Renal cortical epithelial cell (primary cell): ENCODE results near the gene ZNF665. TPM values are rescaled to one million over a fixed set of nuclear protein-coding genes. Genes with fewer than 3 reads are reported as not detected.
"Not testable (repeated sequence)": the region's sequence is repeated elsewhere in the genome, so short reads cannot be mapped to it uniquely, and the experiment has no call there.

ENCODE experiments used
- DNase-seq: peaks from one replicate; pipeline ENCODE4 v3.0.0-alpha.2; 2011; ENCODE audit warnings: low read depth
- total RNA-seq: library from RNA; depleted of rRNA; stranded (reverse); fragments of >200 nt; gene quantifications from 2 replicates; pipeline ENCODE4 v1.2.3, GENCODE V29; 2014

ZNF665 gene
- total RNA-seq, 1 donor from 2014 or later, result 5.4 TPM

DNA sequence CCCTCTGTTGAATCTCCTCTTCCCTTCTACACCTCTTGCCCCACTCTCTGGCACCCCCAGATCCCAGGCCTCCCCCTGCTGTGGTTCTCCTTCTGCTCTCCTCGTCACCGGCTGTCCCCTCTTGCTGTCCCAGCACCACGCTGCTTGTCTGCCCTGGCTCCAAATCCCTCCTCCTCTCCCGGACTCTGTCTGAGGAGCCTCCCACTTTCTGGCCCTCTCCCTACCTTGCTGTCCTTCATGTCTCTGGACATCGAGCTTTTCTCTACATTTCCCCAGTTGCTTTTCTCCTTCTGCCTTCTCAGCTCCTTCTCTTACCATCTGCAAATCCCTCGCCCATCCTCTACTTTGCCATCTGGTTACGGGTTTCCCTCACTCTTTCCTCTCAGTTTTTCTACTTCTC, 35.5 kb downstream of the ZNF665 start:
- no peak for DNase-seq

- DNase-seq, result no peak
These were observed 36.3 kb downstream of the ZNF665 start for GRCh38 chr19:53156850-53157249.

DNA sequence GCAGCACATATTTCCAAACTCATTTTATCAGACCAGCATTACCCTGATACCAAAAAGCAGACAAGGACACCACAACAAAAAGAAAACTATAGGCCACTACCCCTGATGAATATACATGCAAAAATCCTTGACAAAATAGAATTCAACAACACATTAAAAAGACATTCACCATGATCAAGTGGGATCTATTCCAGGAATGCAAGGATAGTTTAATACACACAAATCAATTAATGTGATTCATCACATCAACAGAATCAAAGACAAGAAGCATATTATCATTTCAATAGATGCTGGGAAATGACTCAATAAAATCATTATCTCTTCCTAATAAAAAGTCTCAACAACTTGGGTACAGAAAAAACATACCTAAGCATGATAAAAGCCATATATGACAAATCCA, 45.5 kb downstream of the ZNF665 start:
- DNase-seq, result no peak

DNA sequence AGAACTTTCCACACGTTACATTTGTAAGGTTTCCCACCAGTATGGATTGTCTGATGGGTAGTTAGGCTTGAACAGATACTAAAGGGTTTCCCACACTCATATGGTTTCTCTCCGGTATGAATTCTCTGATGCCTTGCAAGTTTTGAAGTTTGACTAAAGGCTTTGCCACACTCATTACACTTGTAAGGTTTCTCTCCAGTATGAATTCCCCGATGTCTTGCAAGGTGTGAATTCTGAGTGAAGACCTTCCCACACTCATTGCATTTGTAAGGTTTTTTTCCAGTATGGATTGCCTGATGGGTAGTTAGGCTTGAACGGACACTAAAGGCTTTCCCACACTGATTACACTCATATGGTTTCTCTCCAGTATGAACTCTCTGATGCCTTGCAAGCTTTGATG, 52.8 kb downstream of the ZNF665 start:
- no peak for DNase-seq

DNA sequence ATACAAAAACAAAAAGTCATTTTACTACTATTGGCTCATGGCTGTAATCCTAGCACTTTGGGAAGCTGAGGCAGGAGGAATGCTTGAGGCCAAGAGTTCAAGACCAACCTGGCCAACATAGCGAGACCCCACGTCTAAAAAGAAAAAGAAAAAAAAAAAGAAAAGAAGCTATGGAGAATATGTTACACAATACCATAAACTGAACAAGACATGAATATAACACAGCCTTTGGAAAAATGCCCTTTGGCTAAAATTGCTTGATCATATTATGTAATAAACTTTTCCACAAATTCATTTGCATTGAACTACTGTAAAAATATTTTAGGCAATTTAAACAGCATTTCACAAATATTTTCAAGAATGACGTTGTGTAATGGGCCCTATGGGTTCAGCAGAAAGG, 56.7 kb downstream of the ZNF665 start:
- DNase-seq, result no peak

- DNase-seq, result peak; percentile 16
These were observed 60.8 kb downstream of the ZNF665 start, which contains the start of gene ZNF415 for GRCh38 chr19:53132141-53132991. TSS of gene ZNF415 (minus strand) at chr19:53132910. CDS start at chr19:53122676, 10,234 bp downstream.

GRCh38 chr19:53131727-53132126, 61.4 kb downstream of the ZNF665 start:
- no peak for DNase-seq

DNA sequence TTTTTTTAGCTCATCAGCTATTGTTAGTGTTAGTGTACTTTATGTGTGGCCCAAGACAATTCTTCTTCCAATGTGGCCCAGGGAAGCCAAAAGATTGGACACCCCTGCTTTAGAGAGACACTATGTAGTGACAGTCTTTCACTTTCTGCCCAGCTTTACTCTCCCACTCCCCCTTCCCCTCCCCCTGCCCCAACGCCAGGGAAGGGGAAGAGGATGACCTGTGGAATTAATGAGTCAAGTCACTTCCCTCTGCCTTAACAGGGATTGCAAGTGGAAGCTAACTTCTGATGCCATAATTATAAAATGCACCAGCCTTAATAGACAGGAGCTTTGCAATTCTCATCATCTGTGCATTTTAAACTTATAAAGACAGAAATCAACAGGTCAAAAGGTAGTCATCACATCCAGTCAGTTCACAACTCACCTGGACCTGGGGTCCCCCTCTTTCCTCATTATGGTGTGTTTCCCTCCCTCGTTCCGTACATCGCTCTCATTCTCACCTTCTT, 62.0 kb downstream of the ZNF665 start:
- no peak for DNase-seq

DNA sequence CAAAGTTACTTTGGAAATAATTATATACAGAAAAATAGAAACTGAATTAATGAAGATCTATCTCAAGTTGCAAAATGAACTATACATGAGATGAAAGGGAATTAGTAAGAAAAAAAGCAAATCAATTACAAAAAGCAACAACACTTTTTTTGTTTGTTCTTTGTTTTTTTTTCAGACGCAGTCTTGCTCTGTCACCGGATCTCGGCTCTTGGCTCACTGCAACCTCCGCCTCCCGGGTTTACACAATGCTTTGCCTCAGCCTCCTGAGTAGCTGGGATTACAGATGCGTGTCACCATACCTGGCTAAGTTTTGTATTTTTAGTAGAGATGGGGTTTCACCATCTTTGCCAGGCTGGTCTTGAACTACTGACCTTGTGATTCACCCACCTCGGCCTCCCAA, 62.7 kb downstream of the ZNF665 start:
- no peak for DNase-seq

DNA sequence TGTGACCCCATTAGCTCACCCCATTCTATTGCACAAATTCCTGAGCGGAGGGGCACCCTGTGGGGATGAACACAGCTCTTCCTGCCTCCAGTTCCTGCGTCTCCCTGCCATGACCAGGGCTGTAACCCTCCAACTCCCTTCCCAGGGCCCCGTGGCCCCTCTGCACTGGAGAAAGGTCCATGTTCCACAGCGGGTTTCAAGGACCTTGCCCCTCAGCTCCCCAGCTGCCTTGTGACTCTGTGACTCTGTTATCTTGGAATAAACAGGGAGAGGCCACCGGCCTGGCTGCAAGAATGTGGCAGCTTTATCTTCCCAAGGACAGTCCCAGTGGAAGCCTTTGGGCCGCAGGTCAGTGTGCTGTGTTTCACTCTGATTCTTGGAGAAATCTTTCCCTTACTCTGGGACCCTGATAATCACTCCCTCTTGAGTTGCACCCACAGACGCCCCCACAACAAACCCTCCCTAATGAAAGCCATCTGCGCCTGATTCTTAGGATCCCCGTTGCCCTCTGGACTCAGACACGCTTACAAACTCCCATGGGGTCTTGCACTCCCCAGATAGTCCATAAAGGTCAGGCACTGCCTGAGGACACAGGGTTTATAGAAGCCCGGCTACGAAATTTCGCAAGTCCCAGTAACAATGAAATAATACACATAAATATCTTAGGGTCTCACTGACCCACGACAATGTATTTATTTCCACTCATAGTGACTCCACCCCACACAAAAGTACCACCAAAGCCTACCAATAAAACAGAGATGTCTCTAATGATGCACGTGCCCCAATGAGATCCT, 66.2 kb downstream of the ZNF665 start:
- DNase-seq, result not testable (repeated sequence)

GRCh38 chr19:53123400-53123799, 69.8 kb downstream of the ZNF665 start:
- no peak for DNase-seq

Other genes starting within 250 kb of the ZNF665 start
- 27.8 and 28.3 TPM in 2 replicates for gene ZNF816, start 230.5 kb downstream of the ZNF665 start, total RNA-seq
- 1.4 TPM in 1 of 2 replicates, not detected in the other for gene ERVV-1, start 179.4 kb downstream of the ZNF665 start, total RNA-seq
- 0.05 and 0.87 TPM in 2 replicates for gene ERVV-2, start 148.6 kb downstream of the ZNF665 start, total RNA-seq
- gene ZNF160, start 89.9 kb downstream of the ZNF665 start, total RNA-seq, result 23.4 and 61.3 TPM in 2 replicates
- gene ZNF415, start 60.4 kb downstream of the ZNF665 start, total RNA-seq, result 5.2 and 16.2 TPM in 2 replicates
- gene ZNF347, start 34.3 kb downstream of the ZNF665 start, total RNA-seq, result 8.9 and 14.6 TPM in 2 replicates
- gene ZNF677, start 61.5 kb upstream of the ZNF665 start, total RNA-seq, result 7.1 and 14.5 TPM in 2 replicates
- gene VN1R2, start 64.9 kb upstream of the ZNF665 start, total RNA-seq, result not detected in 2 replicates
- not detected in 2 replicates for gene VN1R4, start 74.4 kb upstream of the ZNF665 start, total RNA-seq
- gene ZNF845, start 140.4 kb upstream of the ZNF665 start, total RNA-seq, result 9.2 and 15.6 TPM in 2 replicates
- 10.2 and 15.3 TPM in 2 replicates for gene ZNF525, start 172.3 kb upstream of the ZNF665 start, total RNA-seq
- 21.7 and 25.1 TPM in 2 replicates for gene ZNF765, start 201.8 kb upstream of the ZNF665 start, total RNA-seq
- gene ZNF761, start 238.6 kb upstream of the ZNF665 start, total RNA-seq, result 13.0 and 25.5 TPM in 2 replicates